T-helper 1 cell treated with Interleukin-12 subunit alpha and Interleukin-12 subunit beta and Interleukin-4 antibody, amounts not matched to agents 30 ng/mL and 1 ng/mL, for 36 hours (primary cell): ENCODE measurements around the gene CENPK. TPM values are rescaled to one million over a fixed set of nuclear protein-coding genes. Genes with fewer than 3 reads are reported as not detected.
"Not testable (repeated sequence)": the region's sequence is repeated elsewhere in the genome, so short reads cannot be mapped to it uniquely, and the experiment has no call there.

ENCODE experiments used
- intact Hi-C: fragments of 100-400 bp; cut with micrococcal nuclease; formaldehyde crosslinking; loops from one replicate; pipeline ENCODE4 v1.15.1; 2024
- total RNA-seq: library from RNA; stranded (reverse); gene quantifications from 2 replicates; pipeline ENCODE4 v1.2.3, GENCODE V29; 2022

CENPK gene
- total RNA-seq, 1 donor from 2014 or later = 77.8 TPM

DNA sequence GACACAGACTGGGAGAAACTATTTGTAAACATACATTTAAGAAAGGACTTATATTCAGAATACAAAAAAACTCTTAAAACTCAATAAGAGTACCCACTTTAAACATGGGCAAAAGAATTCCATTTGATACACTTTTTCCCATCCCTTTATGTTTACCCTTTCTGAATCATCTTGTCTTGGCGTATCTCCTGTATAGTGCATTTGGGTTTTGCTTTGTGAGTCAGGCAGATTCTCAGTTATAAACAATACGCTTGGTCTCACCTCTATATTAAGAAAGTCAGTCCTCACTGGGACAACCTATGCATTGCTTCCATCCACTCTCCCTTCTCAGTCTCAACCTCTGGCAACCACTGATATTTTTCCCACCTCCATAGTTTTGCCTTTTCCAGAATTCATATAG, 54.0 kb downstream of the CENPK start:
- intact Hi-C loops = no loop called here

DNA sequence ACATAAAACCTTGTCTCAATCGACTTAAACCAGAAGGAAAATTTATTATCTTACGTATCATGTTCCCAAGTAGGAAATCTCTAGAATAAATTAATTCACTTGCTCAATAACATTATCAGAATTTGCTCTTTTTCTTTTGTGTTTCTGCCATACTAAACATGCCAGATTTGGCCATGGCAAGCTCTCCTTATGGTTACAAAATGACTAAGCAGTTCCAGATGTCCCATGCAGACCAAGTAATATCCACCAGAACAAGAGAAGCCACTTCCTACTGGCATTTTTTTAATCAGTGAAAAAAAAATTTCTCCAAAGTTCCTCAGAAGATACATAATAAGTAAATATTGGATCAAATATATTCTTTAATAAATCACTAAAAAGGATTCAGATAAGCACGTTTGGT, 56.0 kb downstream of the CENPK start:
- intact Hi-C loops = no loop called here

GRCh38 chr5:65489119-65489518, 73.8 kb downstream of the CENPK start:
- intact Hi-C loops = no loop called here

GRCh38 chr5:65488038-65488687, 74.8 kb downstream of the CENPK start:
- intact Hi-C loops = not testable (repeated sequence)

DNA sequence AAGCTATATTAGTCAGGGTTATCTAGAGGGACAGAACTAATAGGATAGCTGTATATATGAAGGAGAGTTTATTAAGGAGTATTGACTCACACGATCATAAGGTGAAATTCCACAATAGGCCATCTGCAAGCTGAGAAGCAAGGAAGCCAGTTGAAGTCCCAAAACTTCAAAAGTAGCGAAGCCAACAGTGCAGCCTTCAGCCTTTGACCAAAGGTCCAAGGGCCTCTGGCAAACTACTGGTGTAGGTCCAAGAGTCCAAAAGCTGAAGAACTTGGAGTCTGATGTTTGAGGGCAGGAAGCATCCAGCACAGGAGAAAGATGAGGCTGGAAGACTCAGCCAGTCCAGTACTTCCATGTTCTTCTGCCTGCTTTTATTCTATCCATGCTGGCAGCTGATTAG, 76.2 kb downstream of the CENPK start:
- intact Hi-C loops = loop anchor here (1.0 kb wide), 1 partner anchor 621 kb away; no protein-coding TSS in a partner anchor

DNA sequence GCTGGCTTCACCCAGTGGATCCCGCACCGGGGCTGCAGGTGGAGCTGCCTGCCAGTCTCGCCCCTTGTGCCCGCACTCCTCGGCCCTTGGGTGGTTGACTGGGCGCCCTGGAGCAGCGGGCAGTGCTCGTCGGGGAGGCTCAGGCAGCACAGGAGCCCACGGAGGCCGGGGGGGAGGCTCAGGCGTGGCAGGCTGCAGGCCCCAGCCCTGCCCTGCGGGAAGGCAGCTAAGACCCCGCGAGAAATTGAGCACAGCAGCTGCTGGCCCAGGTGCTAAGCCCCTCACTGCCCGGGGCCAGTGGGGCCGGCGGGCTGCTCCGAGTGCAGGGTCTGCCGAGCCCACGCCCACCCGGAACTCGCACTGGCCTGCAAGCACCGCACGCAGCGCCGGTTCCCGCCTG, 77.6 kb downstream of the CENPK start:
- intact Hi-C loops = no loop called here

DNA sequence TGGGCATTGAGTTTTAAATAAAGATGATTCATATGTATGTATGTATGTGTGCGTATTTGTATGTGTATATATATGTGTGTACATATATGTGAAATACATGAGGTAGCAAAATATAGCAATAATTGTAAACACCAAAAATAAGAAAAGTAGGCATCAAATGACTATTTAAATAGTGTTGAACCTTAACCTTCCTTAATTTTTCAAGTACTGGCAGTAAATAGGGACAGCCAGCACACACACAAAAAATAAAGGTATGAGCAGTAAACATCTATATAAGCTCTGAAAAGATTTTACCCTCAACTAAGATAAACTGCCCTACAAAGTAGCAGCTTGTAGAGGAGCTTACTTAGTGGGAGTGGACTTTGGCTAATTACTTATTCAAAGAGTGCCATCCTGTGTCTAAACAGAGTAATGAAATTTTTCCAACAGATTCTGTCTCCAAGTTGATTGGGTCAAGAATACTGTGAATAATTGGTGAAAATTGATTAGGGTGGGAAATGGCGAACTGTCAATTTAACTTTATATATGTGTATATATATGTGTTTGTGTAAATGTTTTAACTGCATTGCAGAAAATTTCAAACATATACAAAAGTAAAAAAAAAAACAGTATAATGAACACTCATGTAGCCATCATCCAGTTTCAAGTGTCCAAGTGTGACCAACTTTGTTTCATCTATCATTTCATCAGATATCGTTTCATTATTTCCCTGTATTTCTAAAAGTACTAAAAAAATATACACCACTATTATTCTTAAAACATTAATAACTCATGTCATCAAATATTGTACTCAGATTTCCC, 79.2 kb downstream of the CENPK start:
- intact Hi-C loops = loop anchor here (1.0 to 5.0 kb wide), 8 partner anchors 237 to 1256 kb away; no protein-coding TSS in a partner anchor

DNA sequence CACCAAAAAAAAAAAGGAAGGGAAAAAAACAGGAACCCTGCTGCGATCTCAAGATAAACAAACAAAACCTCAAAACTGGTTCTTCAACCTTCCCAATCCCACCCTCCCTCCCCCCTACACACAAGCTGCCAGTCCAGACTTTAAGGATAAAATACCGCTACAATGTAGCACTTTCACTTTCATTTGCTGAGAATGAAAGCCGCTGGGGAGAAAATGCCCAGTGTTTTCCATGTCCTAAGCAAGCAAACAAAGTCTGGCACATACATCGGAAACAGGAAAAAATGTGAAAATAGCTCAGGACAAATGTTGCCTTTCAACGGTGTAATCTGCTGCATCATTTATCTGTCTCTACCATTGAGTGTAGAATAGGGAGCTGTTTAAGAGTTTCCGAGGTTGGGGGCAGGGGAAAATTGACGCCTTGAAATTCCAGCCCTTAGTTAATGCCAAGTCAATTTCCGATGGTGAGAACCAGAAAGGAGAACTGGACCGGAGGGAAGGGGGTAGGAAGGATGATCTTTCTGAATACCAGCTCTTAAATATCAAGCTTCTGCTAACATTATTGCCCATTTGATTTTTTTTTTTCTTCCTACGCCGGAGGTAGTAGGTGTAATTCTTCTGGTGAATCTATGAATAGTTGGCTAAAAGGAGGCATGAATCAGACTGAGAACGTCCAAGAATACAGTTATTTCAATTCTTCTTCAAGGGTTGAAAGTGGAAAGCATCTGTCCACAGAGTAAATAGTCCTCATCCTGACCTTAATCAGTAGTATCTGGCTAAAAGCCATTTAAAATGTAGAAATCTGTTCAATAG, 80.0 kb downstream of the CENPK start:
- intact Hi-C loops = loop anchor here (1.0 to 5.0 kb wide), 13 partner anchors 79 to 1256 kb away; partner anchors contain the start of genes CWC27, SREK1IP1 and TRIM23

- intact Hi-C loops = loop anchor here (1.0 to 5.0 kb wide), 7 partner anchors 80 to 1255 kb away; partner anchors contain the start of genes CWC27, SREK1IP1 and TRIM23
Observed at GRCh38 chr5:65482296-65482735, 80.7 kb downstream of the CENPK start.

- intact Hi-C loops = loop anchor here (1.0 to 5.0 kb wide), 7 partner anchors 81 to 1254 kb away; partner anchors contain the start of genes CWC27, SREK1IP1 and TRIM23
Observed at GRCh38 chr5:65481635-65482295, 81.2 kb downstream of the CENPK start, which contains the start of gene ADAMTS6. ADAMTS6 (minus strand) TSS chr5:65481920; CDS start chr5:65473673, 8,247 bp downstream.

- intact Hi-C loops = loop anchor here (5.0 kb wide), 1 partner anchor 1254 kb away; no protein-coding TSS in a partner anchor
Observed at GRCh38 chr5:65481171-65481581, 81.8 kb downstream of the CENPK start.

- intact Hi-C loops = loop anchor here (1.0 to 5.0 kb wide), 2 partner anchors 378 to 1253 kb away; no protein-coding TSS in a partner anchor
Observed at GRCh38 chr5:65480306-65480865, 82.6 kb downstream of the CENPK start.

DNA sequence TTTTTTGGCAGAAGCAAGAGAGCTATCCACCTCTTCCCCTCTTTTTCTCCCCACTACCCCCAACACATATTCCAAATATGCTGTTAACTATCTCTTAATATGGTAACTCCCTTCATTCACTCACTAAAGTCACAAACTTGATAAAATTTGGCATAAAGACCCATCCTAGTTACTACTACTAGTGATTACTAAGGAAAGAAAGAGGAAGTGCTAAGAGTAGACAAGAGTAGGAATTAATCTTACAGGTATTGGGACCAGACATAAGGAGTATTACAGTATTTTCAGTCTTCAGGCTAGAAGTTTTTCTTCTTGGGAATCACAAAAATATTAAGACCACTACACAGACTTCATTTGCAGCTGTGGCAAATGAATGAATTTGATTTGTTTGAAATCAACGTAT, 83.4 kb downstream of the CENPK start:
- intact Hi-C loops = no loop called here

DNA sequence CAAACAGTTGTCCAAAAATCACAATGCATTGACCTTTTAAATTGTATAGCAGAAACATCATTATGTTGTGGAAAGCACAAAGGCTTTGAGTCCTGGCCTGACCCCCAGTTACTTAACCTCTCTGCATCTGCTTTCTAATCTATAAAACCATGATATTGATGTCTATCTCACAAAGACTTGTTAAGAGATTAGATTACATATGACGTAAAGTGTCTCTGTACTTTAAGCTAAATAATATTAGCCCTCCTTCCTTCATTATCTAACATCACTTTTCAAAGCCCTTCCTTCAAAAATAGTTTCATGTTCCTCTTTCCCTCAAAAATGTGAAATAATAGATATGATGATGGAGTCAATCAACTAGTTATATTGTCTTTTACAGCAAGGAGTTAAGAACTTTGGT, 84.6 kb downstream of the CENPK start:
- intact Hi-C loops = no loop called here

DNA sequence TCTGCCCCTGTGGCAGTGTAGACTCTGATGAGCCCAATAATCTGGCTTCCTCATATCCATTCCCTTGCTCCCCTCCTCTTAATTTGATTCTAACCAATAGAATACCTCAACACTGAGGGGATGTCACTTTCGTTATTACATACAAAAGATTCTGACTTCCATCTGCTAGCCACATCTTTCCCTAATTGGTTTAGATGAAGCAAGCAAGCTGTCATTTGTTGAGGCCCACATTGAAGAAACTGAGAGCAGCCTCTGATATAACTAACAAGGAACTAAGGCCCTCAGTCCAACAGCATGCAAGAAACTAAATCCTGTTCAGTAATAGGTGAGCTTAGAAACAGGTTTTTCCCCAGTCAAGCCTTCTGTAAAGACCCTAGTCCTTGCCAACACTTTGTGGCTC, 87.1 kb downstream of the CENPK start:
- intact Hi-C loops = no loop called here

DNA sequence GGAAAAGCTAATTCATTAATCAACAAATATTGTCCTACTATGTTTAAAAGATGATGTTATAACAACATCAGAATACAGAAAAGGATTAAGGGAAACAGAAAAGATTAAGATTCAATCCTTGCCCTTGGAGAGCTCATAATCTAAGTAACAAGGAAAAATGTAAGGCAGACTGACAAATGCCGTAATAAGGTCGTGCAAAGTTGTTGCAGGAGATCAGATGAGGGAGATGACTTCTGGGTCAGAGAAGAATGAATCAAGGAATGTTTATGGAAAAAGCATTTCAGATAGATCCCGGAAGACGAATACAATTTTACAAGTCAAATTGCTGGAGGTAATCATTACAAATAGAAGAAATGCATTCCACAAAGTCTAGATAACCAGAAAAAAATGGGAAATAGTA, 87.6 kb downstream of the CENPK start:
- intact Hi-C loops = no loop called here

- intact Hi-C loops = no loop called here
Observed at GRCh38 chr5:65474130-65474711, 88.7 kb downstream of the CENPK start.

GRCh38 chr5:65468633-65469032, 94.3 kb downstream of the CENPK start:
- intact Hi-C loops = no loop called here
